ENCODE measurements around the gene GNAS. TPM values are rescaled to one million over a fixed set of nuclear protein-coding genes. Genes with fewer than 3 reads are reported as not detected.

GNAS gene
- total RNA-seq, 1 donor from 2014 or later = 1,173 TPM

GRCh38 chr20:58864346-58864745 is 11.8 kb downstream of the GNAS start:
- Mint-ChIP-seq H3K9me3 (ENCODE audit: unreplicated experiment) (no peaks in the 10 kb centered on the region), H3K4me3 (ENCODE audit: unreplicated experiment) (no peak overlapping the region), H3K36me3 (ENCODE audit: unreplicated experiment) (no peaks in the 10 kb centered on the region), H3K27ac (ENCODE audit: unreplicated experiment) (no peak overlapping the region), H3K4me1 (ENCODE audit: unreplicated experiment) (peaks cover 4% of the 10 kb centered on the region), H3K27me3 (ENCODE audit: unreplicated experiment) (peaks cover 51% of the 10 kb centered on the region)
- TF ChIP-seq CTCF (IDR thresholded peaks at IDR 0.05) = peak; percentile 13
- no peak for DNase-seq (ENCODE audit: extremely low spot score, unreplicated experiment)

- peaks cover 4% of the 10 kb centered on the region for H3K4me1 Mint-ChIP-seq (ENCODE audit: unreplicated experiment)
- H3K4me3 Mint-ChIP-seq (ENCODE audit: unreplicated experiment) = no peak overlapping the region
- TF ChIP-seq CTCF (IDR thresholded peaks at IDR 0.05) = no peak
- no peaks in the 10 kb centered on the region for H3K9me3 Mint-ChIP-seq (ENCODE audit: unreplicated experiment)
- peaks cover 37% of the 10 kb centered on the region for H3K27me3 Mint-ChIP-seq (ENCODE audit: unreplicated experiment)
- no peaks in the 10 kb centered on the region for H3K36me3 Mint-ChIP-seq (ENCODE audit: unreplicated experiment)
- no peak overlapping the region for H3K27ac Mint-ChIP-seq (ENCODE audit: unreplicated experiment)
- no peak for DNase-seq (ENCODE audit: extremely low spot score, unreplicated experiment)
Measured at GRCh38 chr20:58865843-58866242, 13.3 kb downstream of the GNAS start.

GRCh38 chr20:58867211-58867610 is 14.7 kb downstream of the GNAS start:
- DNase-seq (ENCODE audit: extremely low spot score, unreplicated experiment) = no peak
- no peaks in the 10 kb centered on the region for H3K36me3 Mint-ChIP-seq (ENCODE audit: unreplicated experiment)
- H3K4me1 Mint-ChIP-seq (ENCODE audit: unreplicated experiment) = peaks cover 4% of the 10 kb centered on the region
- no peak overlapping the region for H3K4me3 Mint-ChIP-seq (ENCODE audit: unreplicated experiment)
- H3K9me3 Mint-ChIP-seq (ENCODE audit: unreplicated experiment) = no peaks in the 10 kb centered on the region
- no peak for TF ChIP-seq CTCF (IDR thresholded peaks at IDR 0.05)
- no peak overlapping the region for H3K27ac Mint-ChIP-seq (ENCODE audit: unreplicated experiment)
- H3K27me3 Mint-ChIP-seq (ENCODE audit: unreplicated experiment) = peaks cover 31% of the 10 kb centered on the region

- no peaks in the 10 kb centered on the region for H3K9me3 Mint-ChIP-seq (ENCODE audit: unreplicated experiment)
- H3K4me3 Mint-ChIP-seq (ENCODE audit: unreplicated experiment) = peak overlapping the region; percentile 20
- TF ChIP-seq CTCF (IDR thresholded peaks at IDR 0.05) = peak; percentile 71
- peaks cover 9% of the 10 kb centered on the region for H3K4me1 Mint-ChIP-seq (ENCODE audit: unreplicated experiment)
- H3K36me3 Mint-ChIP-seq (ENCODE audit: unreplicated experiment) = no peaks in the 10 kb centered on the region
- peaks cover 15% of the 10 kb centered on the region for H3K27me3 Mint-ChIP-seq (ENCODE audit: unreplicated experiment)
- no peak for DNase-seq (ENCODE audit: extremely low spot score, unreplicated experiment)
- H3K27ac Mint-ChIP-seq (ENCODE audit: unreplicated experiment) = no peak overlapping the region
Measured at GRCh38 chr20:58868795-58869194, 16.3 kb downstream of the GNAS start.

GRCh38 chr20:58869662-58870227 is 17.2 kb downstream of the GNAS start:
- Mint-ChIP-seq H3K27ac (ENCODE audit: unreplicated experiment) (no peak overlapping the region), H3K9me3 (ENCODE audit: unreplicated experiment) (no peaks in the 10 kb centered on the region), H3K27me3 (ENCODE audit: unreplicated experiment) (peaks cover 13% of the 10 kb centered on the region), H3K4me3 (ENCODE audit: unreplicated experiment) (no peak overlapping the region), H3K4me1 (ENCODE audit: unreplicated experiment) (peaks cover 9% of the 10 kb centered on the region), H3K36me3 (ENCODE audit: unreplicated experiment) (no peaks in the 10 kb centered on the region)
- no peak for DNase-seq (ENCODE audit: extremely low spot score, unreplicated experiment)
- TF ChIP-seq CTCF (IDR thresholded peaks at IDR 0.05) = no peak
